ENCODE results near the gene CETP. TPM values are rescaled to one million over a fixed set of nuclear protein-coding genes. Genes with fewer than 3 reads are reported as not detected.
A peak's percentile ranks its signal among the peaks of the same experiment; 100 is the strongest.

The CETP gene
- total and polyA plus RNA-seq, 9 of the 15 experiments (the other 6 are each of a cell fraction or from before 2014, with no cell fraction given) = 0.07 to 0.11 TPM; not detected in 7

GRCh38 chr16:56941092-56941491 is 20.7 kb upstream of the CETP start:
- no peak overlapping the region for H3K9ac ChIP-seq (ENCODE audit: insufficient read depth in 1 of 2, low read depth in 2 of 2, low read length in 2 of 2)
- H4K20me1 ChIP-seq (replicated peaks; ENCODE audit: control insufficient read depth, insufficient read depth, low read length) = peaks cover 6% of the 10 kb centered on the region; the same call in 1 of the 2 replicates
- intact Hi-C loops (cut with micrococcal nuclease) = no loop called here
- no peak overlapping the region for H2AFZ ChIP-seq (ENCODE audit: low read depth, low read length)
- H3K79me2 ChIP-seq (ENCODE audit: control insufficient read depth, insufficient read depth, low read length) = 0 out of 3 replicates have a peak, but pooled peaks cover 1% of the 10 kb centered on the region
- DNase-seq (ENCODE audit: extremely low read depth in 1 of 4, low spot score in 3 of 4) (no peak), ATAC-seq (no peak), FAIRE-seq (no peak)
- CTCF ChIA-PET (ENCODE audit: low intra/inter-chr PET ratio) = no interaction called here
- no peaks in the 10 kb centered on the region for H3K27me3 ChIP-seq (ENCODE audit: control insufficient read depth in 2 of 2, insufficient read depth in 2 of 2, low read length in 2 of 2)
- H3K4me1 ChIP-seq (replicated peaks in 1 of 2; ENCODE audit: control insufficient read depth in 2 of 2, insufficient read depth in 2 of 2, low read length in 2 of 2) = no peaks in the 10 kb centered on the region
- no TSS peak for BruUV-seq (replicated peaks)
- H3K36me3 ChIP-seq (ENCODE audit: control insufficient read depth, insufficient read depth, low read length) = peaks cover 90% of the 10 kb centered on the region
- H3K27ac ChIP-seq (ENCODE audit: extremely low read depth, low read depth, low read length) = no peak overlapping the region
- POLR2A ChIA-PET = interaction anchor here (0.6 to 8.4 kb wide), 11 partner anchors 8 to 591 kb away, joined by 3 to 102 read pairs (median 3); partner anchors contain the start of genes CETP and HERPUD1
- 94% methylated on average over 2 of the region's 2 CpGs for WGBS (ENCODE audit: insufficient coverage, low coverage, missing lambda C conversion rate)
- in situ Hi-C loops (cut with MboI) = no loop called here
- no peaks in the 10 kb centered on the region for H3K9me1 ChIP-seq (ENCODE audit: control insufficient read depth, insufficient read depth, low read length)
- H3K4me3 ChIP-seq = no peak overlapping the region
- H3K4me2 ChIP-seq (ENCODE audit: insufficient read depth, low read length) = no peak overlapping the region
- H3K9me3 ChIP-seq (replicated peaks; ENCODE audit: control insufficient read depth, insufficient read depth, low read depth, low read length) = no peaks in the 10 kb centered on the region
- TF ChIP-seq POLR2A (conservative IDR thresholded peaks at IDR 0.05) (peak; percentile 16; the same call in 1 of the 2 replicates), TEAD4 (IDR thresholded peaks at IDR 0.05; ENCODE audit: low read length) (0 out of 2 replicates have a peak, but pooled peaks have one; percentile 22), TEAD4 (CRISPR knock-in tag; IDR thresholded peaks at IDR 0.05; ENCODE audit: borderline replicate concordance) (no peak), POLR2B (IDR thresholded peaks at IDR 0.05; ENCODE audit: low read depth, partially characterized antibody) (peak; percentile 73), GABPB1 (CRISPR knock-in tag; IDR thresholded peaks at IDR 0.05) (no peak), ELK1 (CRISPR knock-in tag; IDR thresholded peaks at IDR 0.05) (no peak), U2AF1 (optimal IDR thresholded peaks at IDR 0.05; ENCODE audit: low read depth, low read length) (no peak), E2F8 (IDR thresholded peaks at IDR 0.05; ENCODE audit: low read depth, partially characterized antibody) (peak; percentile 44), NR2F6 (CRISPR knock-in tag; IDR thresholded peaks at IDR 0.05) (no peak), PKNOX1 (IDR thresholded peaks at IDR 0.05) (no peak), PHB (CRISPR knock-in tag; IDR thresholded peaks at IDR 0.05) (no peak), KLF16 (IDR thresholded peaks at IDR 0.05) (no peak), ID3 (CRISPR knock-in tag; IDR thresholded peaks at IDR 0.05) (no peak), ID3 (tag; IDR thresholded peaks at IDR 0.05) (no peak), ATF6 (CRISPR knock-in tag; IDR thresholded peaks at IDR 0.05) (no peak), ADNP (tag; IDR thresholded peaks at IDR 0.05) (no peak), TCF7L2 (IDR thresholded peaks at IDR 0.05; ENCODE audit: low read depth, low read length) (no peak), ILF3 (IDR thresholded peaks at IDR 0.05; ENCODE audit: borderline replicate concordance) (peak; percentile 88; the same call in 1 of the 2 replicates)

Measured in K562 (cell line).